Liver (tissue), 2 donors: ENCODE results near the gene KCNIP4.

ENCODE experiments used
- CTCF ChIP-seq: fragments of 150-350 bp; IDR thresholded peaks from 2 replicates; pipeline ENCODE4 v1.5.1; 2017; ENCODE audit warnings: improper control_type of control experiment, low read depth, low read length; ENCODE audit not compliant: missing input control
- ZBTB33 ChIP-seq: IDR thresholded peaks from 2 replicates; pipeline ENCODE4 v1.6.1; 2016; ENCODE audit warnings: antibody characterized with exemption
- donor health status: healthy.

- TF ChIP-seq CTCF: no peak
- TF ChIP-seq ZBTB33: no peak
Observed at GRCh38 chr4:21009956-21010355, 938.6 kb downstream of the KCNIP4 start.
